Measurements from ENCODE around the gene STX10.
"Not testable (repeated sequence)": the region's sequence is repeated elsewhere in the genome, so short reads cannot be mapped to it uniquely, and the experiment has no call there.

Gene STX10

GRCh38 chr19:13173139-13173737, 23.1 kb upstream of the STX10 start:
- peaks cover 40% of the 10 kb centered on the region for H3K4me1 ChIP-seq (ENCODE audit: control insufficient read depth, low read length)
- no peaks in the 10 kb centered on the region for H4K20me1 ChIP-seq (ENCODE audit: control insufficient read depth, insufficient read depth, low read depth, low read length)
- H3K36me3 ChIP-seq (ENCODE audit: control insufficient read depth, low read length) = no peaks in the 10 kb centered on the region
- no peak for TF ChIP-seq CTCF (IDR thresholded peaks at IDR 0.05; ENCODE audit: low read depth, low read length, poor library complexity, severe bottlenecking)
- no peak for TF ChIP-seq EZH2phosphoT487 (IDR thresholded peaks at IDR 0.05; ENCODE audit: borderline replicate concordance, low read length)
- H3K4me2 ChIP-seq (ENCODE audit: low read length) = no peak overlapping the region
- H3K27ac ChIP-seq (ENCODE audit: low read depth, low read length) = no peak overlapping the region
- H3K79me2 ChIP-seq (ENCODE audit: control insufficient read depth, low read length) = no peaks in the 10 kb centered on the region
- H3K27me3 ChIP-seq (ENCODE audit: control insufficient read depth, low read length) = no peaks in the 10 kb centered on the region
- no peaks in the 10 kb centered on the region for H3K9me3 ChIP-seq (ENCODE audit: control insufficient read depth, insufficient read depth, low read length)
- peaks cover 5% of the 10 kb centered on the region; the same call in 1 of the 2 replicates for H3F3A ChIP-seq (ENCODE audit: control insufficient read depth, insufficient read depth)
- H3K9me2 ChIP-seq (replicated peaks; ENCODE audit: control insufficient read depth, low read length) = no peaks in the 10 kb centered on the region
- H3K4me3 ChIP-seq (ENCODE audit: low read length) = no peak overlapping the region

- H3K27me3 ChIP-seq (ENCODE audit: control insufficient read depth, low read length) = no peaks in the 10 kb centered on the region
- no peaks in the 10 kb centered on the region for H3K9me3 ChIP-seq (ENCODE audit: control insufficient read depth, insufficient read depth, low read length)
- no peak overlapping the region for H3K4me3 ChIP-seq (ENCODE audit: low read length)
- no peaks in the 10 kb centered on the region for H3K9me2 ChIP-seq (replicated peaks; ENCODE audit: control insufficient read depth, low read length)
- no peaks in the 10 kb centered on the region for H3K36me3 ChIP-seq (ENCODE audit: control insufficient read depth, low read length)
- TF ChIP-seq CTCF (IDR thresholded peaks at IDR 0.05; ENCODE audit: low read depth, low read length, poor library complexity, severe bottlenecking) (no peak), EZH2phosphoT487 (IDR thresholded peaks at IDR 0.05; ENCODE audit: borderline replicate concordance, low read length) (no peak)
- peaks cover 9% of the 10 kb centered on the region for H3F3A ChIP-seq (ENCODE audit: control insufficient read depth, insufficient read depth)
- no peak overlapping the region for H3K27ac ChIP-seq (ENCODE audit: low read depth, low read length)
- H4K20me1 ChIP-seq (ENCODE audit: control insufficient read depth, insufficient read depth, low read depth, low read length) = no peaks in the 10 kb centered on the region
- H3K4me1 ChIP-seq (ENCODE audit: control insufficient read depth, low read length) = peaks cover 47% of the 10 kb centered on the region
- no peak overlapping the region for H3K4me2 ChIP-seq (ENCODE audit: low read length)
- no peaks in the 10 kb centered on the region for H3K79me2 ChIP-seq (ENCODE audit: control insufficient read depth, low read length)
Measured at GRCh38 chr19:13172346-13173138, 22.4 kb upstream of the STX10 start.

- no peaks in the 10 kb centered on the region for H3K9me3 ChIP-seq (ENCODE audit: control insufficient read depth, insufficient read depth, low read length)
- H3K4me1 ChIP-seq (ENCODE audit: control insufficient read depth, low read length) = peaks cover 61% of the 10 kb centered on the region
- H4K20me1 ChIP-seq (ENCODE audit: control insufficient read depth, insufficient read depth, low read depth, low read length) = no peaks in the 10 kb centered on the region
- H3K9me2 ChIP-seq (replicated peaks; ENCODE audit: control insufficient read depth, low read length) = no peaks in the 10 kb centered on the region
- no peaks in the 10 kb centered on the region for H3K36me3 ChIP-seq (ENCODE audit: control insufficient read depth, low read length)
- H3K79me2 ChIP-seq (ENCODE audit: control insufficient read depth, low read length) = no peaks in the 10 kb centered on the region
- no peak overlapping the region for H3K4me2 ChIP-seq (ENCODE audit: low read length)
- TF ChIP-seq EZH2phosphoT487 (IDR thresholded peaks at IDR 0.05; ENCODE audit: borderline replicate concordance, low read length) = no peak
- no peaks in the 10 kb centered on the region for H3K27me3 ChIP-seq (ENCODE audit: control insufficient read depth, low read length)
- H3K27ac ChIP-seq (ENCODE audit: low read depth, low read length) = no peak overlapping the region
- H3F3A ChIP-seq (ENCODE audit: control insufficient read depth, insufficient read depth) = peaks cover 16% of the 10 kb centered on the region
- no peak overlapping the region for H3K4me3 ChIP-seq (ENCODE audit: low read length)
Measured at GRCh38 chr19:13171146-13171545, 21.0 kb upstream of the STX10 start.

GRCh38 chr19:13169769-13170168, 19.6 kb upstream of the STX10 start:
- Histone ChIP-seq H3K79me2 (ENCODE audit: control insufficient read depth, low read length) (no peaks in the 10 kb centered on the region), H3K36me3 (ENCODE audit: control insufficient read depth, low read length) (no peaks in the 10 kb centered on the region), H3K4me1 (ENCODE audit: control insufficient read depth, low read length) (peaks cover 75% of the 10 kb centered on the region), H3K4me3 (ENCODE audit: low read length) (no peak overlapping the region), H3K27me3 (ENCODE audit: control insufficient read depth, low read length) (no peaks in the 10 kb centered on the region), H3K9me2 (replicated peaks; ENCODE audit: control insufficient read depth, low read length) (no peaks in the 10 kb centered on the region), H4K20me1 (ENCODE audit: control insufficient read depth, insufficient read depth, low read depth, low read length) (no peaks in the 10 kb centered on the region), H3K4me2 (ENCODE audit: low read length) (no peak overlapping the region), H3K9me3 (ENCODE audit: control insufficient read depth, insufficient read depth, low read length) (no peaks in the 10 kb centered on the region), H3F3A (ENCODE audit: control insufficient read depth, insufficient read depth) (peaks cover 22% of the 10 kb centered on the region), H3K27ac (ENCODE audit: low read depth, low read length) (no peak overlapping the region)
- no peak for TF ChIP-seq CTCF (IDR thresholded peaks at IDR 0.05; ENCODE audit: low read depth, low read length, poor library complexity, severe bottlenecking)

- not testable (repeated sequence) for H3K27ac ChIP-seq (ENCODE audit: low read depth, low read length)
Measured at GRCh38 chr19:13166151-13166550, 16.0 kb upstream of the STX10 start.

More at GRCh38 chr19:13166151-13166550, 16.0 kb upstream of the STX10 start:
- H3K9me2 ChIP-seq (replicated peaks; ENCODE audit: control insufficient read depth, low read length); H3K9me3 ChIP-seq (ENCODE audit: control insufficient read depth, insufficient read depth, low read length); H3K4me3 ChIP-seq (ENCODE audit: low read length); H3K79me2 ChIP-seq (ENCODE audit: control insufficient read depth, low read length); H3K36me3 ChIP-seq (ENCODE audit: control insufficient read depth, low read length); H3K27me3 ChIP-seq (ENCODE audit: control insufficient read depth, low read length); H4K20me1 ChIP-seq (ENCODE audit: control insufficient read depth, insufficient read depth, low read depth, low read length): not testable (repeated sequence)
- Histone ChIP-seq H3K4me1 (ENCODE audit: control insufficient read depth, low read length) (peaks cover 94% of the 10 kb centered on the region), H3F3A (ENCODE audit: control insufficient read depth, insufficient read depth) (peaks cover 39% of the 10 kb centered on the region), H3K4me2 (ENCODE audit: low read length) (peak overlapping the region; percentile 91; the same call in 1 of the 2 replicates)

All from DOHH2 (cell line).